ENCODE data around the gene NCAPG2.

Gene NCAPG2

GRCh38 chr7:158602041-158602440 is 102.6 kb downstream of the NCAPG2 start:
- no peak for TF ChIP-seq POLR2AphosphoS5 (IDR thresholded peaks at IDR 0.05; ENCODE audit: low read depth, low read length)
- no peak for TF ChIP-seq POU2F2 (IDR thresholded peaks at IDR 0.05; ENCODE audit: low read depth, low read length)
- no peak for TF ChIP-seq POLR2A (IDR thresholded peaks at IDR 0.05; ENCODE audit: low read depth, low read length)
- no peak for TF ChIP-seq TAF1 (IDR thresholded peaks at IDR 0.05; ENCODE audit: low read depth, low read length)
- TF ChIP-seq PAX5 (IDR thresholded peaks at IDR 0.05; ENCODE audit: insufficient read depth, low read length, severe bottlenecking) = no peak
- no peak for TF ChIP-seq SPI1 (IDR thresholded peaks at IDR 0.05; ENCODE audit: low read depth, low read length)
- DNase-seq (ENCODE audit: insufficient read length, low spot score) (no peak), FAIRE-seq (no peak)

GRCh38 chr7:158601090-158601489 is 103.5 kb downstream of the NCAPG2 start:
- no peak for DNase-seq (ENCODE audit: insufficient read length, low spot score)
- TF ChIP-seq TAF1 (IDR thresholded peaks at IDR 0.05; ENCODE audit: low read depth, low read length) (no peak), POLR2A (IDR thresholded peaks at IDR 0.05; ENCODE audit: low read depth, low read length) (no peak), POU2F2 (IDR thresholded peaks at IDR 0.05; ENCODE audit: low read depth, low read length) (no peak), SPI1 (IDR thresholded peaks at IDR 0.05; ENCODE audit: low read depth, low read length) (no peak), PAX5 (IDR thresholded peaks at IDR 0.05; ENCODE audit: insufficient read depth, low read length, severe bottlenecking) (no peak), POLR2AphosphoS5 (IDR thresholded peaks at IDR 0.05; ENCODE audit: low read depth, low read length) (no peak)
- FAIRE-seq = no peak

GRCh38 chr7:158596745-158597144 is 107.9 kb downstream of the NCAPG2 start:
- TF ChIP-seq SPI1 (IDR thresholded peaks at IDR 0.05; ENCODE audit: low read depth, low read length) = no peak
- no peak for TF ChIP-seq PAX5 (IDR thresholded peaks at IDR 0.05; ENCODE audit: insufficient read depth, low read length, severe bottlenecking)
- TF ChIP-seq POLR2A (IDR thresholded peaks at IDR 0.05; ENCODE audit: low read depth, low read length) = no peak
- no peak for TF ChIP-seq POU2F2 (IDR thresholded peaks at IDR 0.05; ENCODE audit: low read depth, low read length)
- no peak for TF ChIP-seq POLR2AphosphoS5 (IDR thresholded peaks at IDR 0.05; ENCODE audit: low read depth, low read length)
- no peak for TF ChIP-seq TAF1 (IDR thresholded peaks at IDR 0.05; ENCODE audit: low read depth, low read length)
- no peak for DNase-seq (ENCODE audit: insufficient read length, low spot score)
- FAIRE-seq = no peak

GRCh38 chr7:158596309-158596708 is 108.3 kb downstream of the NCAPG2 start:
- FAIRE-seq (no peak), DNase-seq (ENCODE audit: insufficient read length, low spot score) (no peak)
- TF ChIP-seq POLR2AphosphoS5 (IDR thresholded peaks at IDR 0.05; ENCODE audit: low read depth, low read length) (no peak), SPI1 (IDR thresholded peaks at IDR 0.05; ENCODE audit: low read depth, low read length) (no peak), TAF1 (IDR thresholded peaks at IDR 0.05; ENCODE audit: low read depth, low read length) (no peak), PAX5 (IDR thresholded peaks at IDR 0.05; ENCODE audit: insufficient read depth, low read length, severe bottlenecking) (no peak), POLR2A (IDR thresholded peaks at IDR 0.05; ENCODE audit: low read depth, low read length) (no peak), POU2F2 (IDR thresholded peaks at IDR 0.05; ENCODE audit: low read depth, low read length) (no peak)

GRCh38 chr7:158595068-158595467 is 109.5 kb downstream of the NCAPG2 start:
- TF ChIP-seq POU2F2 (IDR thresholded peaks at IDR 0.05; ENCODE audit: low read depth, low read length) (no peak), POLR2A (IDR thresholded peaks at IDR 0.05; ENCODE audit: low read depth, low read length) (no peak), POLR2AphosphoS5 (IDR thresholded peaks at IDR 0.05; ENCODE audit: low read depth, low read length) (no peak), SPI1 (IDR thresholded peaks at IDR 0.05; ENCODE audit: low read depth, low read length) (no peak), TAF1 (IDR thresholded peaks at IDR 0.05; ENCODE audit: low read depth, low read length) (no peak), PAX5 (IDR thresholded peaks at IDR 0.05; ENCODE audit: insufficient read depth, low read length, severe bottlenecking) (no peak)
- FAIRE-seq = peak; percentile 100
- no peak for DNase-seq (ENCODE audit: insufficient read length, low spot score)

GRCh38 chr7:158592541-158592940 is 112.1 kb downstream of the NCAPG2 start:
- no peak for DNase-seq (ENCODE audit: insufficient read length, low spot score)
- no peak for FAIRE-seq

GRCh38 chr7:158591944-158592343 is 112.7 kb downstream of the NCAPG2 start:
- no peak for DNase-seq (ENCODE audit: insufficient read length, low spot score)
- TF ChIP-seq POU2F2 (IDR thresholded peaks at IDR 0.05; ENCODE audit: low read depth, low read length) = no peak
- no peak for TF ChIP-seq TAF1 (IDR thresholded peaks at IDR 0.05; ENCODE audit: low read depth, low read length)
- TF ChIP-seq SPI1 (IDR thresholded peaks at IDR 0.05; ENCODE audit: low read depth, low read length) = no peak
- TF ChIP-seq POLR2AphosphoS5 (IDR thresholded peaks at IDR 0.05; ENCODE audit: low read depth, low read length) = no peak
- no peak for TF ChIP-seq POLR2A (IDR thresholded peaks at IDR 0.05; ENCODE audit: low read depth, low read length)
- TF ChIP-seq PAX5 (IDR thresholded peaks at IDR 0.05; ENCODE audit: insufficient read depth, low read length, severe bottlenecking) = no peak
- no peak for FAIRE-seq

More at GRCh38 chr7:158592541-158592940, 112.1 kb downstream of the NCAPG2 start:
- no peak for TF ChIP-seq SPI1 (IDR thresholded peaks at IDR 0.05; ENCODE audit: low read depth, low read length)
- no peak for TF ChIP-seq TAF1 (IDR thresholded peaks at IDR 0.05; ENCODE audit: low read depth, low read length)
- TF ChIP-seq PAX5 (IDR thresholded peaks at IDR 0.05; ENCODE audit: insufficient read depth, low read length, severe bottlenecking) = no peak
- TF ChIP-seq POLR2AphosphoS5 (IDR thresholded peaks at IDR 0.05; ENCODE audit: low read depth, low read length) = no peak
- TF ChIP-seq POU2F2 (IDR thresholded peaks at IDR 0.05; ENCODE audit: low read depth, low read length) = no peak
- TF ChIP-seq POLR2A (IDR thresholded peaks at IDR 0.05; ENCODE audit: low read depth, low read length) = no peak

GRCh38 chr7:158590181-158590530 is 114.4 kb downstream of the NCAPG2 start:
- TF ChIP-seq SPI1 (IDR thresholded peaks at IDR 0.05; ENCODE audit: low read depth, low read length) = no peak
- TF ChIP-seq TAF1 (IDR thresholded peaks at IDR 0.05; ENCODE audit: low read depth, low read length) = no peak
- TF ChIP-seq POLR2AphosphoS5 (IDR thresholded peaks at IDR 0.05; ENCODE audit: low read depth, low read length) = no peak
- TF ChIP-seq POLR2A (IDR thresholded peaks at IDR 0.05; ENCODE audit: low read depth, low read length) = no peak
- TF ChIP-seq POU2F2 (IDR thresholded peaks at IDR 0.05; ENCODE audit: low read depth, low read length) = no peak
- no peak for TF ChIP-seq PAX5 (IDR thresholded peaks at IDR 0.05; ENCODE audit: insufficient read depth, low read length, severe bottlenecking)
- DNase-seq (ENCODE audit: insufficient read length, low spot score) (no peak), FAIRE-seq (no peak)

- TF ChIP-seq TAF1 (IDR thresholded peaks at IDR 0.05; ENCODE audit: low read depth, low read length) = no peak
- no peak for TF ChIP-seq POLR2AphosphoS5 (IDR thresholded peaks at IDR 0.05; ENCODE audit: low read depth, low read length)
- TF ChIP-seq PAX5 (IDR thresholded peaks at IDR 0.05; ENCODE audit: insufficient read depth, low read length, severe bottlenecking) = no peak
- no peak for TF ChIP-seq POLR2A (IDR thresholded peaks at IDR 0.05; ENCODE audit: low read depth, low read length)
- DNase-seq (ENCODE audit: insufficient read length, low spot score) (no peak), FAIRE-seq (no peak)
These were observed 115.0 kb downstream of the NCAPG2 start for GRCh38 chr7:158589653-158590052.

GRCh38 chr7:158588878-158589442 is 115.6 kb downstream of the NCAPG2 start:
- TF ChIP-seq POU2F2 (IDR thresholded peaks at IDR 0.05; ENCODE audit: low read depth, low read length) = no peak
- no peak for TF ChIP-seq SPI1 (IDR thresholded peaks at IDR 0.05; ENCODE audit: low read depth, low read length)
- TF ChIP-seq TAF1 (IDR thresholded peaks at IDR 0.05; ENCODE audit: low read depth, low read length) = no peak
- TF ChIP-seq POLR2AphosphoS5 (IDR thresholded peaks at IDR 0.05; ENCODE audit: low read depth, low read length) = no peak
- no peak for TF ChIP-seq POLR2A (IDR thresholded peaks at IDR 0.05; ENCODE audit: low read depth, low read length)
- no peak for TF ChIP-seq PAX5 (IDR thresholded peaks at IDR 0.05; ENCODE audit: insufficient read depth, low read length, severe bottlenecking)
- DNase-seq (ENCODE audit: insufficient read length, low spot score) (no peak), FAIRE-seq (no peak)

Data from GM12891 (cell line).